IMR-90 (cell line): ENCODE data around the gene KATNB1. TPM values are rescaled to one million over a fixed set of nuclear protein-coding genes. Genes with fewer than 3 reads are reported as not detected.

Source experiments
- ATAC-seq: fragments of 200-7000 bp; cut with Tn5 transposase; 2 replicates; pipeline ENCODE4 v1.9.1; 2020; ENCODE audit warnings: low read depth, mild to moderate bottlenecking, moderate library complexity
- BruUV-seq: library from RNA; stranded (reverse); fragments of 400-500 nt; replicated peaks from 2 replicates; lab custom pipeline; 2021; lab: Mats Ljungman, UMichigan
- CTCF ChIA-PET: fragments of 300-600 bp; formaldehyde crosslinking; extraction: SDS; loops from one replicate; lab custom pipeline; 2021; ENCODE audit warnings: antibody characterized with exemption; lab: Yijun Ruan, JAX
- POLR2A ChIA-PET: fragments of 300-600 bp; sonication (Branson Sonifier 250); formaldehyde crosslinking; loops from one replicate; lab custom pipeline; 2022; ENCODE audit warnings: antibody characterized with exemption; ENCODE audit not compliant: unreplicated experiment; lab: Charles Lee
- DNase-seq: peaks from one replicate; pipeline ENCODE4 v3.0.0; 2013
- H2AFZ ChIP-seq: replicated peaks from 2 replicates; pipeline ENCODE3; 2013; ENCODE audit warnings: low read length, mild to moderate bottlenecking; ENCODE audit not compliant: poor library complexity
- H2AK5ac ChIP-seq: 2 replicates; pipeline ENCODE4 v1.6.1; 2013; ENCODE audit warnings: low read depth, low read length, inconsistent platforms
- H2AK9ac ChIP-seq: replicated peaks from 2 replicates; pipeline ENCODE3; 2013; ENCODE audit warnings: mild to moderate bottlenecking, low read depth, low read length, moderate library complexity; ENCODE audit not compliant: poor library complexity
- H2BK120ac ChIP-seq: 2 replicates; pipeline ENCODE4 v1.6.1; 2013; ENCODE audit warnings: low read depth, low read length, inconsistent platforms
- H2BK15ac ChIP-seq: 3 replicates; pipeline ENCODE4 v1.6.1; 2013; ENCODE audit warnings: low read depth, low read length, inconsistent platforms
- H2BK20ac ChIP-seq: 2 replicates; pipeline ENCODE4 v1.6.1; 2013; ENCODE audit warnings: low read depth, mild to moderate bottlenecking, inconsistent platforms, low read length, moderate library complexity
- H2BK5ac ChIP-seq: 2 replicates; pipeline ENCODE4 v1.6.1; 2013; ENCODE audit warnings: mild to moderate bottlenecking, low read depth, low read length, inconsistent platforms; ENCODE audit not compliant: poor library complexity, severe bottlenecking
- H3K14ac ChIP-seq: replicated peaks from 2 replicates; pipeline ENCODE4 v1.6.1; 2013; ENCODE audit warnings: low read depth, low read length, inconsistent platforms
- H3K18ac ChIP-seq: 2 replicates; pipeline ENCODE4 v1.6.1; 2013; ENCODE audit warnings: low read depth, low read length, control low read depth
- H3K23ac ChIP-seq: 2 replicates; pipeline ENCODE4 v1.6.1; 2013; ENCODE audit warnings: low read depth, low read length, inconsistent platforms
- H3K27ac ChIP-seq: 2 replicates; pipeline ENCODE4 v1.5.1; 2013; ENCODE audit warnings: mild to moderate bottlenecking, control low read depth, low read length; ENCODE audit not compliant: insufficient read depth
- H3K27me3 ChIP-seq: 2 replicates; pipeline ENCODE4 v1.6.1; 2013; ENCODE audit warnings: low read length; ENCODE audit not compliant: control insufficient read depth, insufficient read depth
- H3K36me3 ChIP-seq: 2 replicates; pipeline ENCODE4 v1.6.1; 2013; ENCODE audit warnings: low read length, mixed read lengths; ENCODE audit not compliant: control insufficient read depth, insufficient read depth
- H3K4ac ChIP-seq: 2 replicates; pipeline ENCODE4 v1.6.1; 2013; ENCODE audit warnings: low read depth, low read length, inconsistent platforms
- H3K4me1 ChIP-seq: 2 replicates; pipeline ENCODE4 v1.6.1; 2013; ENCODE audit warnings: low read length, mixed read lengths; ENCODE audit not compliant: control insufficient read depth, insufficient read depth
- H3K4me2 ChIP-seq: 2 replicates; pipeline ENCODE4 v1.6.1; 2013; ENCODE audit warnings: low read depth, mild to moderate bottlenecking, control low read depth, low read length, moderate library complexity
- H3K4me3 ChIP-seq: 2 replicates; pipeline ENCODE4 v1.5.1; 2013; ENCODE audit warnings: low read depth, mild to moderate bottlenecking, control low read depth, low read length, moderate library complexity; ENCODE audit not compliant: insufficient read depth
- H3K56ac ChIP-seq: 2 replicates; pipeline ENCODE4 v1.6.1; 2013; ENCODE audit warnings: low read length, inconsistent platforms; ENCODE audit not compliant: insufficient read depth; ENCODE audit errors: extremely low read depth
- H3K79me1 ChIP-seq, 2 experiments: 2 replicates each; pipeline ENCODE4 v1.6.1; 2013; ENCODE audit warnings: low read length in 2 of 2, inconsistent platforms in 1 of 2, low read depth in 1 of 2
- H3K9ac ChIP-seq: 2 replicates; pipeline ENCODE4 v1.6.1; 2013; ENCODE audit warnings: low read depth, low read length, control low read depth
- H3K9me1 ChIP-seq: 2 replicates; pipeline ENCODE4 v1.6.1; 2013; ENCODE audit warnings: low read length, inconsistent platforms; ENCODE audit not compliant: insufficient read depth
- H3K9me3 ChIP-seq: 2 replicates; pipeline ENCODE4 v1.6.1; 2013; ENCODE audit warnings: low read length; ENCODE audit not compliant: control insufficient read depth, insufficient read depth
- H4K20me1 ChIP-seq: 2 replicates; pipeline ENCODE4 v1.6.1; 2013; ENCODE audit warnings: low read length, inconsistent platforms; ENCODE audit not compliant: insufficient read depth
- H4K5ac ChIP-seq: 2 replicates; pipeline ENCODE4 v1.6.1; 2013; ENCODE audit warnings: mild to moderate bottlenecking, low read depth, low read length, control low read depth
- H4K8ac ChIP-seq, 2 experiments: 2 replicates each; pipeline ENCODE4 v1.6.1; 2013; ENCODE audit warnings: low read depth in 2 of 2, low read length in 2 of 2, control low read depth in 1 of 2, inconsistent platforms in 1 of 2
- H4K91ac ChIP-seq: 2 replicates; pipeline ENCODE4 v1.6.1; 2013; ENCODE audit warnings: low read depth, low read length, inconsistent platforms; ENCODE audit not compliant: insufficient read depth
- BHLHE40 ChIP-seq: fragments of 150-350 bp; IDR thresholded peaks from 2 replicates; pipeline ENCODE4 v1.6.1; 2016; ENCODE audit warnings: mild to moderate bottlenecking, low read depth, low read length
- CEBPB ChIP-seq: IDR thresholded peaks from 2 replicates; pipeline ENCODE4 v1.6.1; 2012; ENCODE audit warnings: low read depth, low read length, improper control_type of control experiment
- CHD1 ChIP-seq: IDR thresholded peaks from 2 replicates; pipeline ENCODE4 v1.6.1; 2012; ENCODE audit warnings: low read depth, low read length, improper control_type of control experiment
- CTCF ChIP-seq: conservative IDR thresholded peaks from 2 replicates; pipeline ENCODE4 v1.5.1; 2012; ENCODE audit warnings: mild to moderate bottlenecking, low read depth, low read length, improper control_type of control experiment
- ELK1 ChIP-seq: fragments of 150-350 bp; IDR thresholded peaks from 2 replicates; pipeline ENCODE4 v1.6.1; 2016; ENCODE audit warnings: low read depth, mild to moderate bottlenecking, low read length, moderate library complexity, borderline replicate concordance
- FOS ChIP-seq: fragments of 150-350 bp; IDR thresholded peaks from 2 replicates; pipeline ENCODE4 v1.6.1; 2016; ENCODE audit warnings: low read depth, low read length
- MAFK ChIP-seq: IDR thresholded peaks from 2 replicates; pipeline ENCODE4 v1.6.1; 2012; ENCODE audit warnings: low read depth, low read length, improper control_type of control experiment
- MAZ ChIP-seq: IDR thresholded peaks from 2 replicates; pipeline ENCODE4 v1.6.1; 2012; ENCODE audit warnings: low read depth, mild to moderate bottlenecking, low read length, improper control_type of control experiment, moderate library complexity, borderline replicate concordance
- MXI1 ChIP-seq: IDR thresholded peaks from 2 replicates; pipeline ENCODE4 v1.6.1; 2012; ENCODE audit warnings: low read depth, mild to moderate bottlenecking, low read length, moderate library complexity, borderline replicate concordance
- NFE2L2 ChIP-seq: fragments of 150-350 bp; IDR thresholded peaks from 2 replicates; pipeline ENCODE4 v1.6.1; 2016; ENCODE audit warnings: low read depth, mild to moderate bottlenecking, low read length
- POLR2A ChIP-seq: IDR thresholded peaks from 2 replicates; pipeline ENCODE4 v1.6.1; 2012; ENCODE audit warnings: mild to moderate bottlenecking, low read depth, low read length
- RAD21 ChIP-seq: IDR thresholded peaks from 2 replicates; pipeline ENCODE4 v1.6.1; 2012; ENCODE audit warnings: low read length, improper control_type of control experiment
- RCOR1 ChIP-seq: IDR thresholded peaks from 2 replicates; pipeline ENCODE4 v1.6.1; 2012; ENCODE audit warnings: mild to moderate bottlenecking, low read length, improper control_type of control experiment; ENCODE audit not compliant: insufficient replicate concordance
- RFX5 ChIP-seq: IDR thresholded peaks from 2 replicates; pipeline ENCODE4 v1.8.0; 2012; ENCODE audit warnings: low read depth, mild to moderate bottlenecking, low read length, moderate library complexity
- SMC3 ChIP-seq: fragments of 150-350 bp; IDR thresholded peaks from 2 replicates; pipeline ENCODE4 v1.6.1; 2016; ENCODE audit warnings: low read depth, mild to moderate bottlenecking, antibody characterized with exemption, low read length, moderate library complexity
- USF2 ChIP-seq: fragments of 150-350 bp; IDR thresholded peaks from 2 replicates; pipeline ENCODE4 v1.6.1; 2017; ENCODE audit warnings: mild to moderate bottlenecking, antibody characterized with exemption, low read length, low read depth
- WGBS, 2 experiments: methylation state at CpG; one replicate each; pipeline versions ENCODE4 v1.1.5 to v1.1.7; 2013; ENCODE audit warnings: missing lambda C conversion rate in 2 of 2; ENCODE audit not compliant: insufficient read length in 1 of 2; ENCODE audit errors: extremely low coverage in 2 of 2; 5-methylcytosine and 5-hydroxymethylcytosine counted together
- dilution Hi-C: fragments of 300-500 bp; cut with HindIII; formaldehyde crosslinking; loops from one replicate; pipeline ENCODE4 v1.14.3; 2018; ENCODE audit warnings: low sequenced_read_pairs; ENCODE audit not compliant: unreplicated experiment
- in situ Hi-C: fragments of 300-500 bp; cut with MboI; formaldehyde crosslinking; loops from 3 replicates; pipeline ENCODE4 v1.14.3; 2019; ENCODE audit warnings: low sequenced_read_pairs, inconsistent platforms, mixed read lengths
- intact Hi-C: fragments of 100-400 bp; cut with micrococcal nuclease; formaldehyde crosslinking; loops from 2 replicates; pipeline ENCODE4 v1.10.0; 2022
- polyA plus RNA-seq, 3 experiments: library from polyadenylated mRNA; depleted of rRNA; stranded (reverse); fragments of >200 nt; gene quantifications; 2 replicates each; pipeline ENCODE4 v1.2.3, GENCODE V29; 2012; ENCODE audit warnings: low replicate concordance in 1 of 3
- total RNA-seq: library from RNA; depleted of rRNA; stranded (reverse); fragments of >200 nt; gene quantifications from 2 replicates; pipeline ENCODE4 v1.2.3, GENCODE V29; 2012

KATNB1 gene
- total and polyA plus RNA-seq, 2 of the 4 experiments (the other 2 are of a cell fraction): 10.9 to 23.5 TPM

- Histone ChIP-seq H3K9me1 (no peaks in the 10 kb centered on the region), H2AFZ (no peak overlapping the region), H4K8ac (no peak overlapping the region), H3K4me1 (no peaks in the 10 kb centered on the region), H3K4ac (no peak overlapping the region), H2AK5ac (no peak overlapping the region), H3K14ac (no peak overlapping the region), H4K20me1 (no peaks in the 10 kb centered on the region), H3K27me3 (no peaks in the 10 kb centered on the region), H2BK20ac (no peak overlapping the region), H3K9me3 (no peaks in the 10 kb centered on the region), H2BK15ac (no peak overlapping the region), H3K9ac (no peak overlapping the region), H3K36me3 (peaks cover 5% of the 10 kb centered on the region), H2AK9ac (no peak overlapping the region), H3K4me2 (no peak overlapping the region), H3K56ac (no peak overlapping the region), H2BK120ac (no peak overlapping the region), H3K23ac (no peak overlapping the region), H3K18ac (no peak overlapping the region), H4K5ac (no peak overlapping the region), H4K91ac (no peak overlapping the region), H3K79me1 (no peaks in the 10 kb centered on the region), H3K27ac (no peak overlapping the region), H3K4me3 (no peak overlapping the region), H2BK5ac (no peak overlapping the region)
- DNase-seq (no peak), ATAC-seq (no peak)
- POLR2A ChIA-PET: no interaction called here
- 100% methylated on average over 1 of the region's 3 CpGs; no CpG with 5 or more reads in 1 of the 2 experiments for WGBS, 2 experiments
- intact Hi-C loops (no loop called here), dilution Hi-C loops (no loop called here), in situ Hi-C loops (no loop called here)
- CTCF ChIA-PET: interaction anchor here (0.8 kb wide), 1 partner anchor 9 kb away, joined by 8 read pairs; no protein-coding TSS in a partner anchor
- TF ChIP-seq ELK1 (no peak), RFX5 (no peak), BHLHE40 (no peak), RAD21 (no peak), POLR2A (no peak), CHD1 (no peak), SMC3 (no peak), CEBPB (no peak), RCOR1 (no peak), NFE2L2 (no peak), MAZ (no peak), MAFK (no peak), MXI1 (no peak), FOS (no peak), CTCF (no peak), USF2 (no peak)
- BruUV-seq: no TSS peak
Measured at GRCh38 chr16:57745768-57746167, 10.2 kb downstream of the KATNB1 start.
